GM21717 (cell line): ENCODE results near the gene NUBP2.

ENCODE experiments used
- ATAC-seq: cut with Tn5 transposase; IDR thresholded peaks from one replicate; pipeline ENCODE4 v1.9.1; 2021; ENCODE audit warnings: mild to moderate bottlenecking, moderate library complexity; ENCODE audit not compliant: unreplicated experiment

The NUBP2 gene

GRCh38 chr16:1782408-1783264, at the start of gene NUBP2, which contains the start of gene SPSB3:
NUBP2 (plus strand) TSS chr16:1782960; CDS start chr16:1783021, 61 bp downstream.
SPSB3 (minus strand) TSS chr16:1782571; CDS start chr16:1781483, 1,088 bp downstream.
- ATAC-seq, result peak; percentile 72

- no peak for ATAC-seq
These were observed 48.6 kb upstream of the NUBP2 start for GRCh38 chr16:1734123-1734522.

GRCh38 chr16:1734816-1735215, 47.9 kb upstream of the NUBP2 start:
- no peak for ATAC-seq

- no peak for ATAC-seq
These were observed 42.5 kb upstream of the NUBP2 start for GRCh38 chr16:1740234-1740633.

GRCh38 chr16:1740781-1741490, 41.8 kb upstream of the NUBP2 start:
- ATAC-seq, result no peak

GRCh38 chr16:1741553-1742165, 41.1 kb upstream of the NUBP2 start:
- no peak for ATAC-seq

GRCh38 chr16:1743376-1744337, 39.1 kb upstream of the NUBP2 start:
- no peak for ATAC-seq

GRCh38 chr16:1744338-1744840, 38.4 kb upstream of the NUBP2 start:
- no peak for ATAC-seq

GRCh38 chr16:1745181-1745899, 37.4 kb upstream of the NUBP2 start:
- no peak for ATAC-seq

GRCh38 chr16:1745900-1746692, 36.7 kb upstream of the NUBP2 start:
- no peak for ATAC-seq

GRCh38 chr16:1746693-1747195, 36.0 kb upstream of the NUBP2 start:
- ATAC-seq, result no peak

GRCh38 chr16:1747934-1748333, 34.8 kb upstream of the NUBP2 start:
- ATAC-seq, result no peak

- ATAC-seq, result no peak
These were observed 33.3 kb upstream of the NUBP2 start for GRCh38 chr16:1749152-1750117.

- ATAC-seq, result no peak
These were observed 30.8 kb upstream of the NUBP2 start for GRCh38 chr16:1751946-1752345.

- ATAC-seq, result no peak
These were observed 29.9 kb upstream of the NUBP2 start for GRCh38 chr16:1752853-1753252.

- ATAC-seq, result no peak
These were observed 28.6 kb upstream of the NUBP2 start for GRCh38 chr16:1754204-1754603.

GRCh38 chr16:1757714-1758461, 24.9 kb upstream of the NUBP2 start:
- ATAC-seq, result no peak
